T-helper 17 cell (primary cell): Measurements from ENCODE around the gene UQCC3. TPM values are rescaled to one million over a fixed set of nuclear protein-coding genes. Genes with fewer than 3 reads are reported as not detected.
A peak's percentile ranks its signal among the peaks of the same experiment; 100 is the strongest.

Experiments used
- ATAC-seq: fragments of 150-1000 bp; cut with Tn5 transposase; 2 replicates; pipeline ENCODE4 v1.10.0; 2021; ENCODE audit warnings: mild to moderate bottlenecking, moderate library complexity
- DNase-seq, 3 donors: peaks; one replicate each; pipeline versions ENCODE4 v3.0.0 to v3.0.0-alpha.2; 2020 to 2021
- H3K9me3 ChIP-seq: one replicate; pipeline ENCODE4 v1.7.0; 2013; ENCODE audit warnings: low read length, mild to moderate bottlenecking; ENCODE audit not compliant: control insufficient read depth, poor library complexity, severe bottlenecking
- H3K27ac Mint-ChIP-seq: one replicate; pipeline ENCODE4 v1.8.0; 2022; ENCODE audit warnings: mild to moderate bottlenecking, moderate library complexity, mixed read lengths
- H3K27me3 Mint-ChIP-seq: one replicate; pipeline ENCODE4 v1.8.0; 2022; ENCODE audit warnings: mixed read lengths
- H3K36me3 Mint-ChIP-seq: one replicate; pipeline ENCODE4 v1.8.0; 2022; ENCODE audit warnings: low read depth, mixed read lengths
- H3K4me1 Mint-ChIP-seq: one replicate; pipeline ENCODE4 v1.8.0; 2022; ENCODE audit warnings: mild to moderate bottlenecking, mixed read lengths
- H3K4me3 Mint-ChIP-seq: one replicate; pipeline ENCODE4 v1.8.0; 2022; ENCODE audit warnings: mild to moderate bottlenecking, moderate library complexity, mixed read lengths
- total RNA-seq, 4 donors: library from RNA in 2 of 4; stranded (reverse) in 2 of 4; gene quantifications; one replicate each; pipeline ENCODE4 v1.2.3 and lab custom pipeline; 2022 to 2026

UQCC3 gene
- total RNA-seq, 2 donors from 2014 or later: 2.6 to 3.3 TPM

- H3K9me3 ChIP-seq: no peaks in the 10 kb centered on the region
- no peak for DNase-seq
- no peak for ATAC-seq
- H3K27ac Mint-ChIP-seq: peak overlapping the region; percentile 91
- peaks cover 40% of the 10 kb centered on the region for H3K4me1 Mint-ChIP-seq
- no peaks in the 10 kb centered on the region for H3K27me3 Mint-ChIP-seq
- H3K36me3 Mint-ChIP-seq: no peaks in the 10 kb centered on the region
- no peak overlapping the region for H3K4me3 Mint-ChIP-seq
These were observed 41.4 kb downstream of the UQCC3 start for GRCh38 chr11:62712861-62713260.

GRCh38 chr11:62713343-62713742 lies 41.9 kb downstream of the UQCC3 start:
- no peak for DNase-seq
- peak overlapping the region; percentile 91 for H3K27ac Mint-ChIP-seq
- no peaks in the 10 kb centered on the region for H3K27me3 Mint-ChIP-seq
- no peaks in the 10 kb centered on the region for H3K36me3 Mint-ChIP-seq
- no peaks in the 10 kb centered on the region for H3K9me3 ChIP-seq
- peaks cover 39% of the 10 kb centered on the region for H3K4me1 Mint-ChIP-seq
- ATAC-seq: no peak
- H3K4me3 Mint-ChIP-seq: no peak overlapping the region

- H3K9me3 ChIP-seq: no peaks in the 10 kb centered on the region
- Mint-ChIP-seq H3K4me1 (peaks cover 32% of the 10 kb centered on the region), H3K4me3 (no peak overlapping the region), H3K27ac (peak overlapping the region; percentile 91), H3K27me3 (no peaks in the 10 kb centered on the region), H3K36me3 (peaks cover 3% of the 10 kb centered on the region)
- ATAC-seq (no peak), DNase-seq (no peak)
These were observed 44.0 kb downstream of the UQCC3 start for GRCh38 chr11:62715150-62716130.

GRCh38 chr11:62716206-62716605 lies 44.7 kb downstream of the UQCC3 start:
- Mint-ChIP-seq H3K27ac (peak overlapping the region; percentile 62), H3K36me3 (peaks cover 3% of the 10 kb centered on the region)

GRCh38 chr11:62716816-62717215 lies 45.3 kb downstream of the UQCC3 start:
- DNase-seq (no peak), ATAC-seq (no peak)
- Mint-ChIP-seq H3K36me3 (peaks cover 3% of the 10 kb centered on the region), H3K4me1 (peaks cover 32% of the 10 kb centered on the region), H3K4me3 (no peak overlapping the region), H3K27ac (peak overlapping the region; percentile 62), H3K27me3 (no peaks in the 10 kb centered on the region)
- no peaks in the 10 kb centered on the region for H3K9me3 ChIP-seq

More at GRCh38 chr11:62716206-62716605, 44.7 kb downstream of the UQCC3 start:
- H3K27me3 Mint-ChIP-seq: no peaks in the 10 kb centered on the region
- no peak for ATAC-seq
- H3K9me3 ChIP-seq: no peaks in the 10 kb centered on the region
- DNase-seq: no peak
- H3K4me3 Mint-ChIP-seq: no peak overlapping the region
- peaks cover 32% of the 10 kb centered on the region for H3K4me1 Mint-ChIP-seq

GRCh38 chr11:62719302-62719978 lies 48.0 kb downstream of the UQCC3 start:
- no peak for DNase-seq
- H3K4me1 Mint-ChIP-seq: peaks cover 28% of the 10 kb centered on the region
- H3K9me3 ChIP-seq: no peaks in the 10 kb centered on the region
- peak overlapping the region; percentile 39 for H3K27ac Mint-ChIP-seq
- no peaks in the 10 kb centered on the region for H3K27me3 Mint-ChIP-seq
- no peak overlapping the region for H3K4me3 Mint-ChIP-seq
- H3K36me3 Mint-ChIP-seq: peaks cover 6% of the 10 kb centered on the region
- no peak for ATAC-seq

GRCh38 chr11:62721994-62722393 lies 50.5 kb downstream of the UQCC3 start:
- Mint-ChIP-seq H3K36me3 (peaks cover 6% of the 10 kb centered on the region), H3K27me3 (no peaks in the 10 kb centered on the region), H3K27ac (peak overlapping the region; percentile 98), H3K4me1 (peaks cover 32% of the 10 kb centered on the region), H3K4me3 (no peak overlapping the region)
- DNase-seq (no peak), ATAC-seq (no peak)
- H3K9me3 ChIP-seq: no peaks in the 10 kb centered on the region

Other genes with a start within 250 kb of the UQCC3 start
- gene AHNAK, start 124.9 kb upstream of the UQCC3 start, total RNA-seq: 100 to 1,000 TPM; 692 to 863 TPM
- 1,000 to 10,000 TPM; 1,954 to 1,984 TPM for gene EEF1G, start 97.8 kb upstream of the UQCC3 start, total RNA-seq
- 10 to 100 TPM; 20.9 to 23.2 TPM for gene TUT1, start 80.2 kb upstream of the UQCC3 start, total RNA-seq
- 100 to 1,000 TPM; 140 to 175 TPM for gene MTA2, start 69.8 kb upstream of the UQCC3 start, total RNA-seq
- 100 to 1,000 TPM; 169 to 174 TPM for gene EML3, start 58.9 kb upstream of the UQCC3 start, total RNA-seq
- 1 to 10 TPM in 1 of 2 donors, under 1 TPM in 1; 0.94 to 1.2 TPM for gene ROM1, start 58.4 kb upstream of the UQCC3 start, total RNA-seq
- 10 to 100 TPM; 53.0 to 57.2 TPM for gene B3GAT3, start 49.7 kb upstream of the UQCC3 start, total RNA-seq
- 100 to 1,000 TPM; 168 to 179 TPM for gene GANAB, start 25.1 kb upstream of the UQCC3 start, total RNA-seq
- gene INTS5, start 18.4 kb upstream of the UQCC3 start, total RNA-seq: 10 to 100 TPM; 12.1 to 13.0 TPM
- gene C11orf98, start 6.5 kb upstream of the UQCC3 start, total RNA-seq: 10 to 100 TPM; 20.0 to 21.6 TPM
- 10 to 100 TPM in 1 of 2 donors, 1 to 10 TPM in 1; 8.0 to 15.9 TPM for gene CSKMT, start 6.4 kb upstream of the UQCC3 start, total RNA-seq
- 10 to 100 TPM; 12.0 to 14.9 TPM for gene LBHD1, start 594 bp downstream of the UQCC3 start, total RNA-seq
- 100 to 1,000 TPM; 195 to 203 TPM for gene UBXN1, start 7.4 kb downstream of the UQCC3 start, total RNA-seq
- not detected for gene LRRN4CL, start 17.9 kb downstream of the UQCC3 start, total RNA-seq
- gene BSCL2, start 35.8 kb downstream of the UQCC3 start, total RNA-seq: 10 to 100 TPM; 20.8 to 20.9 TPM
- gene GNG3, start 36.0 kb downstream of the UQCC3 start, total RNA-seq: not detected
- gene HNRNPUL2, start 55.8 kb downstream of the UQCC3 start, total RNA-seq: 10 to 100 TPM; 41.4 to 43.2 TPM
- gene TTC9C, start 56.8 kb downstream of the UQCC3 start, total RNA-seq: 10 to 100 TPM; 11.0 to 14.1 TPM
- 1 to 10 TPM; 7.4 to 9.1 TPM for gene ZBTB3, start 82.5 kb downstream of the UQCC3 start, total RNA-seq
- 10 to 100 TPM; 65.0 to 65.7 TPM for gene POLR2G, start 89.9 kb downstream of the UQCC3 start, total RNA-seq
- 10 to 100 TPM; 14.1 to 15.8 TPM for gene TAF6L, start 99.7 kb downstream of the UQCC3 start, total RNA-seq
- 10 to 100 TPM; 20.5 to 27.7 TPM for gene TMEM179B, start 115.7 kb downstream of the UQCC3 start, total RNA-seq
- gene TMEM223, start 120.3 kb downstream of the UQCC3 start, total RNA-seq: 1 to 10 TPM; 5.7 to 7.3 TPM
- 100 to 1,000 TPM; 271 to 305 TPM for gene NXF1, start 133.8 kb downstream of the UQCC3 start, total RNA-seq
- 100 to 1,000 TPM; 103 to 119 TPM for gene STX5, start 160.4 kb downstream of the UQCC3 start, total RNA-seq
- not detected for gene TEX54, start 161.2 kb downstream of the UQCC3 start, total RNA-seq
- 100 to 1,000 TPM; 146 to 163 TPM for gene WDR74, start 167.9 kb downstream of the UQCC3 start, total RNA-seq
- gene SLC3A2, start 209.2 kb downstream of the UQCC3 start, total RNA-seq: 100 to 1,000 TPM; 233 to 240 TPM
- not detected for gene CHRM1, start 249.7 kb downstream of the UQCC3 start, total RNA-seq